GM12892 (cell line): ENCODE measurements around the gene NAGA.

Experiments
- DNase-seq: peaks from one replicate; pipeline ENCODE4 v3.0.0; 2011; ENCODE audit not compliant: insufficient read length
- FAIRE-seq: peaks from 2 replicates; lab custom pipeline; 2011; peaks lifted over from hg19 to GRCh38; lab: Jason Lieb, UNC
- POLR2A ChIP-seq: IDR thresholded peaks from 2 replicates; pipeline ENCODE4 v1.6.1; 2011; ENCODE audit warnings: low read depth, low read length, control low read depth
- POLR2AphosphoS5 ChIP-seq: IDR thresholded peaks from 2 replicates; pipeline ENCODE4 v1.6.1; 2011; ENCODE audit warnings: low read depth, low read length, control low read depth
- TAF1 ChIP-seq: IDR thresholded peaks from 2 replicates; pipeline ENCODE4 v1.6.1; 2011; ENCODE audit warnings: low read depth, mild to moderate bottlenecking, control low read depth, low read length, borderline replicate concordance

Gene NAGA

GRCh38 chr22:42083119-42083518 lies 12.5 kb upstream of the NAGA start:
- FAIRE-seq (no peak), DNase-seq (no peak)
- no peak for TF ChIP-seq POLR2A
- no peak for TF ChIP-seq TAF1
- TF ChIP-seq POLR2AphosphoS5, result no peak

- TF ChIP-seq POLR2AphosphoS5 (no peak), POLR2A (no peak), TAF1 (no peak)
- FAIRE-seq (no peak), DNase-seq (no peak)
Measured at GRCh38 chr22:42080287-42080686, 9.7 kb upstream of the NAGA start.

GRCh38 chr22:42079319-42080251 lies 9.0 kb upstream of the NAGA start, which contains the start of gene SMDT1:
Gene SMDT1 (plus strand): TSS chr22:42079700. CDS start chr22:42079769, 69 bp downstream.
- peak; percentile 89 for TF ChIP-seq POLR2A
- peak; percentile 98 for TF ChIP-seq TAF1
- TF ChIP-seq POLR2AphosphoS5, result peak; percentile 85
- DNase-seq (peak; percentile 98), FAIRE-seq (peak; percentile 99)

- no peak for TF ChIP-seq POLR2A
- TF ChIP-seq POLR2AphosphoS5, result no peak
- no peak for TF ChIP-seq TAF1
- DNase-seq (peak; percentile 44), FAIRE-seq (no peak)
Measured at GRCh38 chr22:42078469-42079318, 8.1 kb upstream of the NAGA start.

GRCh38 chr22:42077486-42078125 lies 7.0 kb upstream of the NAGA start:
- no peak for DNase-seq
- TF ChIP-seq TAF1, result no peak
- no peak for TF ChIP-seq POLR2A
- TF ChIP-seq POLR2AphosphoS5, result no peak
- no peak for FAIRE-seq

GRCh38 chr22:42076764-42077485 lies 6.3 kb upstream of the NAGA start:
- TF ChIP-seq POLR2AphosphoS5 (no peak), TAF1 (no peak), POLR2A (no peak)
- DNase-seq, result no peak
- FAIRE-seq, result no peak

GRCh38 chr22:42074846-42075676 lies 4.4 kb upstream of the NAGA start:
- DNase-seq, result no peak
- no peak for FAIRE-seq
- TF ChIP-seq POLR2A (no peak), TAF1 (no peak), POLR2AphosphoS5 (no peak)

- peak; percentile 78 for FAIRE-seq
- TF ChIP-seq POLR2AphosphoS5 (no peak), POLR2A (peak; percentile 55), TAF1 (no peak)
- DNase-seq, result peak; percentile 43
Measured at GRCh38 chr22:42074132-42074811, 3.7 kb upstream of the NAGA start, which contains the start of gene PHETA2. Gene PHETA2 (plus strand): TSS chr22:42074248. CDS start chr22:42077294, 3,046 bp downstream.

GRCh38 chr22:42073621-42074041 lies 3.0 kb upstream of the NAGA start:
- TF ChIP-seq POLR2A, result no peak
- no peak for TF ChIP-seq TAF1
- no peak for TF ChIP-seq POLR2AphosphoS5
- DNase-seq (no peak), FAIRE-seq (peak; percentile 54)
